NCI-H187 treated with DMSO at 0.1 percent for 48 hours (cell line): ENCODE results near the gene SPG7.

Experiments
- DNase-seq: peaks from one replicate; lab custom pipeline; 2025; lab: John Stamatoyannopoulos, UW

SPG7 gene

DNA sequence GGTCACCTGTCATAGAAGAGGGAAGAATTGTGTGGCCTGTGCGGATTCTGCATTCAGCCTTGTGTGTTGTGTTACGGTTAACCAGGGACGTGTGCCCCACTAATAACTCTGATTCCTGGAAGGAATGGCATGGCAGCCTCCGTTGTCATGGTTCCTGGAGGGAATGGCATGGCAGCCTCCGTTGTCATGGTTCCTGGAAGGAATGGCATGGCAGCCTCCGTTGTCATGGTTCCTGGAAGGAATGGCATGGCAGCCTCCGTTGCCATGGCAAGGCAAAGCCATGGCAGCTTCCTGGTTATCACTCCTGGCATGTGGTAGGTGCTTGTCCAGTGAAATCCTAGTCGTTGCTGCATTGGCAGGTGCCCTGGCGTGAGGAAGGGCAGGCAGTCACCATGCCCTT is 8.9 kb downstream of the SPG7 start:
- DNase-seq = no peak

DNA sequence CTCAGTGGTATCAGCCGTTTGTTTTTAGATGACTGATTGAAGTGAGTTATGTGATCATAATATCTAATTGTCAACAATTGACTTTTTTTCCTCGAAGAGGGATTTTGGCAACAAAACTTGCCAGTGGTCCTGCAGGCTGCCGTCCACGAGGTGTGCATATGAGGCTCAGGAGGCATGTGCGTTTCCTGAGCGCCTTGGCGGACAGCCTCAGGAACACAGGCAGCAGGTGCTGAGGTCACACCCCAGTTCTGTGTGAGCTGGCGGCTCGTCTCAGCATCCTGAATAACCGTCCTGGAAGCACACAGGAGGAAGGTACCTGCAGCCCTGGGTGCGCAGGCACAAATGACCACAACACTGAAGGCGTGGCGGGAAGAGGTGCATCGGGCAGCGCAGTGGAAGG is 11.7 kb downstream of the SPG7 start:
- DNase-seq = no peak

DNA sequence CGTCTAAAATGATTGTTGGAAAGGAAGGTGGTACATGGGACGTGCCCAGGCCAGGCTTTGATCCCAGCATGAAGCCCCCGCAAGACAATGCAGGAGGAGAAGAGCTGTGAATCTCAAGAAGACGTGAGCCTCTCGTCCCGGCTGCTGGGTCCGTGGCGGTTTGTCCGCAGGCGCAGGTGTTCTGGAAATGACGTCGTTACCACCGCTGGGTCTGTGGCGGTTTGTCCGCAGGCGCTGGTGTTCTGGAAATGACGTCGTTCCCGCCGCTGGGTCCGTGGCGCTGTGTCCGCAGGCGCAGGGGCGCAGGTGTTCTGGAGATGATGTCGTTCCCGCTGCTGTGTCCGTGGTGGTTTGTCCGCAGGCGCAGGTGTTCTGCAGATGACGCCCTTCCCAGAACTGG is 14.1 kb downstream of the SPG7 start:
- DNase-seq = no peak

DNA sequence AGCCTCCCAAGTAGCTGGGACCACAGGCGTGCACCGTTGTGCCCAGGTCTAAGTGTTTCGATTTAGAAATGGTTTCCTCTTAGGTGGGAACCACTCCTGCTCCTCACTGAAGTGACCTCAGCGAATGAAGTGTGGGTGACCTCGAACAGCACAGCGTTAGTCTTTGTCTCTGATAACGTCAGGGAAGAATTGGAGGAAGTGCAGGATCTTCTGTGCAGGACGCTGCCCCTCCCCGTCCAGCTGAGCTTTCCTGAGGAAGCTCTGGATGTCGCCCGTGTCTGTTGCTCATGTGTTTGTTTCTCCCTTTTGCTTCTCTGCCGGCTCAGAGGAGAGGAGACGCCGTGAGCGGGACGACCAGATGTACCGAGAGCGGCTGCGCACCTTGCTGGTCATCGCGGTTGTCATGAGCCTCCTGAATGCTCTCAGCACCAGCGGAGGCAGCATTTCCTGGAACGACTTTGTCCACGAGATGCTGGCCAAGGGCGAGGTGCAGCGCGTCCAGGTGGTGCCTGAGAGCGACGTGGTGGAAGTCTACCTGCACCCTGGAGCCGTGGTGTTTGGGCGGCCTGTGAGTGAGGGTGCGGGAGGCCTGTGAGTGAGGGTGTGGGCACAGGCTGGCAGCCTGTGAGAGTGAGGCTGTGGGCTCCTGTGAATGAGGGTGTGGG is 15.6 kb downstream of the SPG7 start:
- no peak for DNase-seq

DNA sequence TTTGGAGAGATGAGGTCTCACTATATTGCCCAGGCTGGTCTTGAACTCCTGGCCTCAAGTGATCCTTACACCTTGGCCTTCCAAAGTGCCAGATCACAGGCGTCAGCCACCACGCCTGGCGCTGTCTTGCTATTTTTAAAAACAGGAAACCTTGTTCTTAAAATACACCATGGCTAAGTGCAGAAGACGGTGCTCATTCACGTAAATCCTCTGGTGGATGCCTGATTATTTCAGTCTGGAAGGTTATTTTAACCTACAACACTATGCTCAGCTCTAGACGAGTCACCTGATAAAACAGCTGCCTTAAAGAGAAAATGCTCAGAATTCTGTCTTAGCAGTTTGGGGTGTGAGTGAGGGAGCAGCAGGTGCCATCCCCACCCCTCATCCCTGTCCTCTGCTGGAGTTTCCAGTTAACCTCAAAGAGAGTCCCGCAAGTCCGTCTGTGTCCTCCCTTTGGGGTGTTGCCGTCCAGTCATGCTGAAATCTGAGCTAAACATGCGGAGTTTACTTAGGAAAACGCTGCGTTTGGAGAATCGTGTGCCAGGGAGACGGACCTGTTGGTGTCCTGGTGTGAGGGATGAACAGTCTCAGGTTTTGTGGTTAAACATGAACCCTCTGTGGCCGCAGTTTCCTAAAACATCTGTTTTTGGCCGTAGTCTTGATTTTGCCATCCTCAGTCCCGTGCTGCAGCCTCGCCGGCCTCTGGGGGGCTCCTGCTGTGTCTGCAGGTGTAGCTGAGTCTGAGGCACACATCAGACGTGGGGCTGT is 17.1 kb downstream of the SPG7 start:
- DNase-seq = no peak

DNA sequence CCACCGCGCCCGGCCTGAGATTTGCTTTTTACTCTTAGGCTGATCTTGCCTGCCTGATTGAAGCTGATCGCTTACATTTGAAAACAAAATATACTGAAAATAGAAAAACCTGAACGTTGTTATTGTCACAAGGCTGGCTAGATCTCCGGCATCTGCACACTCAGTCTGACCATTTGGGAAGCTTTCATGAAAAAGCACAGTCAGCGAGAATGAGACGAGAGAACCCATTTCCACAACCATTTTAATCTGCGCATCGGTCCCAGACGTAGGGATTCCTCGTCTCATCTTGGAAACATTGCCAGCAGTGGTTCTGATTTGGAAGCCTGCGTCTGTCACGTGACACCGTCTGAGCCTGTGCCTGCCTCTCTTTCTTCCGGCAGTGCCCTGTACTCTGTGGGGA is 20.9 kb downstream of the SPG7 start:
- DNase-seq = no peak

DNA sequence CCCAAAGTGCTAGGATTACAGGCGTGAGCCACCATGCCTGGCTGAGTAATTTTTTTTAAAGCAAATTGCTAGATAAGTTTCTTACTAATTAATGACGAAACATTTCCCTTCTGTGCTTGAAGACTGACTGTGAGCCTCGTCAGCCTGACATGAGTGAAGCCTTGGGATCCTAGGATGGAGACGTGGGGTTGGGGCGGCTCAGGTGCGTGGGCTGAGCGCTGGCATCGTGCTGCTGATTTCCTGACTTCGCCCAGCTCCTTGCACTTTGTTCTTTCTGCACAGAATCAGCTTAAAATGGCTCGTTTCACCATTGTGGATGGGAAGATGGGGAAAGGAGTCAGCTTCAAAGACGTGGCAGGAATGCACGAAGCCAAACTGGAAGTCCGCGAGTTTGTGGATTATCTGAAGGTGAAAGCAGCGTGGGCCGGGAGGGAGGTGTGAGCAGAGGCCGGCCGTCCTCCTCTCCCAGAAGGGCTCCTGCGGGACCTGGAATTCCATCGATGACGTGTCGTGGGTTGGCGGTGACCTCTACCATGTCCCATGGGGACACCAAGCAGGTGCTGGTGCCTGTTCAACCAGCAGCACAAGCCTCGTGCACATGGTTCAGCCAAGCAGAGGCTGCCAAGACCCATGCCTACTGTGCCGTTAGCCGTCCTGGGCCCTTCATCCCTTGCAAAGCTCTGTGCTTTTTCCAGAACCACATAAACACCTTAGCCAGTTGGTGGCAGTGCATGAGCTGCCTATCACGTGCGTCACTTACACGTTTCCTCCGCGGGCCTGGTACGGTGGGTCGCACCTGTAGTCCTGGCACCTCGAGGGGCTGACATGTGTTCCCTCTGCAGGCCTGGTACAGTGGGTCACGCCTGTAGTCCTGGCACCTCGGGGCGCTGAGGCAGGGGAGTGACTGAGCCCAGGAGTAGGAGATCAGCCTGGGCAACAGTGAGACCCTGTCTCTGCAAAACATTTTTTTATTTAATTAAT is 22.5 kb downstream of the SPG7 start:
- DNase-seq = no peak

DNA sequence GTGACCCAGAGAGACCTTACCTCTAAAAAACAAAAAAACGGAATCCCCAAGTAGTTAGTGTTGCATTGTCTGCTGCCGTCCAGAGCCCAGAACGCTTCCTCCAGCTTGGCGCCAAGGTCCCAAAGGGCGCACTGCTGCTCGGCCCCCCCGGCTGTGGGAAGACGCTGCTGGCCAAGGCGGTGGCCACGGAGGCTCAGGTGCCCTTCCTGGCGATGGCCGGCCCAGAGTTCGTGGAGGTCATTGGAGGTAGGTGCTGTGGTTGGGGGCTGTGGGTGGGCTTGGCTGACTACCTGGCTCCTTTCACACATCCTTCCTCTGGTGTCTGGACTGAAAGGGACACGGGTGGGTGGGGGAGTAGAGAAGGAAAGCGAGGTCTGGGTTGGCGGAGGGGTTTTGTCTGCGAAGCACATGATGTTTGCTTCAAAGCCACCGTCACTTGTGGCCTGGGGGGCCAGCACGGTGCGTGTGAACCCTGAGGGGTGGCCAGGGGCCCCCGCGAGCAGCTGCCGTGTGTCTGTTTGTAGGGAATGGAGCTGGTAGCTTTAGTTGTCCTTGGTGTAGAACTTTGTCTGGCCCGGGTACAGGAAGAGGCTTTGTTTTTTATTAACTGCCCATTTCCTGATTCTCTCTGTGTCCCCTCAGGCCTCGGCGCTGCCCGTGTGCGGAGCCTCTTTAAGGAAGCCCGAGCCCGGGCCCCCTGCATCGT is 23.8 kb downstream of the SPG7 start:
- DNase-seq = no peak

DNA sequence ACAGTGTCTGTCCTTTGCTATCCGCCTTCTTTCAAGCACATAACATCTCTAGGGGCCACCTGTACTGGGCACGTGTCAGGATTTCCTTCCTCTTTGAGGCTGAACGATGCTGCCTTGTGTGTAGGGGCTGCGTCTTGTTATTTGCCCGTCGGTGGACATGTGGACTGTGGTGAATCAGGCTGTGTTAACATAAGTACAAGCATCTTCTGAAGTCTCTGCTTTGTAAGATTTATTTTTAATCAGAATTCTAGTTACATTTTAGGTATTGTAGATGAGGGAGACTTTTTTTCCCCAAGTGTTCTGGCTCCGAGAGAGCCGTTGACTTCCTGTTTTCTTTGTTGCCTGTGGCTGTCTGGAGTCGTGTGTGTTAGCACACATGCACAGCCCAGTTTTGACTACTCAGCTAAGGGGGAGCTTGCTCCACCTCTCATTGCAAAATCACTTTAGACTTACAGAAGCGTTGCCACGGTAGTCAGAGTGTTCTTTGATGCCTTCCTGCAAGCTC is 26.1 kb downstream of the SPG7 start:
- DNase-seq = no peak

DNA sequence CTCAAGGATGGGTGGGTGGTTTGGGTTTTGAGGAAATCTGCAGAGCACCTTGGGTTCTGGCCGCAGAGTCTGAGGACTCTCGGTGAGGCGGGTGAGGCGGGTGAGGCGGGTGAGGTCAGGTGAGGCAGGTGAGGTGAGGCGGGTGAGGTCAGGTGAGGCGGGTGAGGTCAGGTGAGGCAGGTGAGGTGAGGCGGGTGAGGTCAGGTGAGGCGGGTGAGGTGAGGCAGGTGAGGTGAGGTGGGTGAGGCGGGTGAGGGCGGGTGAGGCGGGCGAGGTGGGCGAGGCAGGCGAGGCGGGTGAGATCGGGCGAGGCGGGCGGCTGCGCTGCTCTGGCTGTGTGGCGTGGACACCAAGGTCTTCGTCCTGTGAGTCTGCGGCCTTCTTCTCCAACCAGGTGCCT is 28.2 kb downstream of the SPG7 start:
- DNase-seq = no peak

DNA sequence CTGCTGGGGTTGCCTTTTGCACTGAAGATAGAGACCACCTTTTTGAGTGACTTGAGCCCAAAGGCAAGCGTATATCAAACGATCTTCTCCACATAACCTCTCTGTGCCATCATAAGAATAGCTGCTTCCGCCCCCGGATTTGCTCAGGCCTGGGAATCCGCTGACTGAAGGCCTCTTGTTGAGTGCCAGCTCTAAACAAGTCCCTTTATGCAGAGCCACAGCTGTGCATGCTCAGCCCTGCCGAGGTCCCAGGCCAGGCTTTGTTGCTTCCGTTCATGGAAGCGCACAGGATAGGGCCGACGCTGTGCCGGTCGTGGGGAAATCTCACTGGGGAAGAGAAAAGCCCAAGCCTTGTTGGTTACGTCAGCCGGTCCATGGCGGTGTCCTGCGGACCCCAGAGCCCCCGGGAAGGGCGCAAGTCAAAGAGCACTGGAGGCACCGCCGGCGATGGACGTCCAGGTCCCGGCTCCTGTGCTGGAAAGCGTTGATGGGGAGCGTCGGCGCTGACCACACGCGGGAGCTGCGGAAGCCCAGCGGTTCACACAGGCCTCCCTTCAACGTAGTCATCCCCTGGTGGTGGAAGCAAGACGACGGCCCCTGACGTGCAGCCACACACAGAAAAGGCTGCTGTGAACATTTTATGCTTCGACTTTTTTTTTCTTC is 28.8 kb downstream of the SPG7 start:
- no peak for DNase-seq

DNA sequence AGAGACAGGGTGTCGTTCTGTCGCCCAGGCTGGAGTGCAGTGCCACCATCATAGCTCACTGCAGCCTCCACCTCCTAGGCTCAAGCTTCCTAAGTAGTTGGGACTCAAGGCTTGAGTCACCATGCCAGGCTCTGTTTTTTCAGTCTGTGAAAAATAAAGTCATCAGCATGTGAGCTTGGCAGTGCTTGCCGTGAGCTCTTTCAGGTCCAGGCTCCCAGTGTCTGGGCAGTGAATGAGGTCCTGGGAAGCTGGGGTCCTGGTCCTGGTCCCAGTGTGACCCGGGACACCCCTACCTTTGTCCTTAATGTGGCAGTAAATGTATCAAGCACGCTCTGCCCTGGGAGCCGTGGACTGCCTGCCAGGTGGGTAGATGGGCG is 29.3 kb downstream of the SPG7 start:
- DNase-seq = no peak

DNA sequence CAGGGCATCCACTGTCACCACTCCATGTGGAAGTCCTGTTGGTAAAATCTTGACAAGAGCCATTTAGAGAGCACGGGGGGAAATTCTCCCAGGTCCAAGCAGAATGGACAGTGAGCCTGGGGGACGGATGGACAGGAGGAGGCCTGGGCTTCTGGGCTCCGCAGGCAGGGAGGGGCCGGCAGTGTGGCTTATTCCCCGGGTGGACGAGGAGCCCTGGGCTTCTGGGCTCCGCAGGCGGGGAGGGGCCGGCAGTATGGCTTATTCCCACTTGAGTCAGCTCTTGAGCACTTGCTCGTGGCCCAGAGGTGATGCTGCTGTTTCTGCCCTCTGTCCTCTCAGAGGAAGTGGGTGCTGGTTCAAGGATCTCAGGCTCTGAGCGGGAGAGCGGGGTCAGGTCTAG is 30.1 kb downstream of the SPG7 start:
- DNase-seq = no peak

DNA sequence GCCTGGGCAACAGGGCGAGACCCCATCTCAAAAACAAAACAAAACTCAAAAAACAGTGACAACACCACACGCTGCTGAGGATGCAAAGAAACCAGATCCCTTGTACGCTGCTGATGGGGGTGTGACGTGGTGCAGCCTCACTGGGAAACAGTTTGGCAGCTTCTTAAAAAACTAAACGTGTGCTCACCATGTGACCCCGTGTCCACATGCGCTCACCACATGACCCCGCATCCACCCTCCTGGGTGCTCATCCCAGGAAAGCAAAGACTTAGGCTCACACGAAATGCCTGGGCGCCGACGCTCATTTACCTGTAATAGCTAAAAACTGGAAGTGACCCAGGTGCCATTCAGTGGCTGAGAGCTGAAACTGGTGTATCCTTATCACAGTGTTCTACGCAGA is 32.4 kb downstream of the SPG7 start:
- no peak for DNase-seq

DNA sequence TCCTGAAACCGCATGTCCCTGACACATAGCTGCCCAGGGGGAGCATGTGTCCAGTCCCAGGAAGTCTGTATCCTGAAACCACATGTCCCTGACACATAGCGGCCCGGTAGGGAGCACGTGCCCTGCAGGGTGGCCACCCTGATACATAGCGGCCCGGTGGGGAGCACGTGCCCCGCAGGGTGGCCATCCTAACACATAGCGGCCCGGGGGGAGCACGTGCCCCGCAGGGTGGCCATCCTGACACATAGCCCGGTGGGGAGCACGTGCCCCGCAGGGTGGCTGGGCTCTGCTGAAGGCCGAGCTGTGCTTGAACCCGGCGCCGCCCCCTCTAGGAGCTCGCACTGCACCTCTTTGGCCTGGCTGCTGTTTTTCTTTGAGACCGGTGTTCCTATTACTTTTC is 33.6 kb downstream of the SPG7 start:
- no peak for DNase-seq

DNA sequence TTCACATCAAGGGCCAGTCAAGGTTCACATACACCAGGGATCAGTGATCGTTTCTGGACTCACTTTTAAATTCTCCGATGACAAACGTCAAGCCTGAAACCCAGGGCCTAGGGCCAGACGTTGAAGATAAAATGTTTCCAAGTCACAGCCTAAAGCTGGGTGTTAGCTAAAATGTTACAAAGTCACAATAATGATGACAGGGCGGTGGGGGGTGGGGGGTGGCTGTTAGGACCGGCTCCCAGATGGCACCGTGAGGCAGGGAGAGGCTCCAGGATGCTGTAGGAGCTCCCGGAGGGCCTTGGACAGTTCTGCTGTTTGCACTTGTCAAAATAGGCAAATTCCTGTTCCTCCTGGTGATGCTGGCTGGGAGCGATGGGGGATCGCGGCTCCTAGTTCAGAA is 35.9 kb downstream of the SPG7 start:
- no peak for DNase-seq

DNA sequence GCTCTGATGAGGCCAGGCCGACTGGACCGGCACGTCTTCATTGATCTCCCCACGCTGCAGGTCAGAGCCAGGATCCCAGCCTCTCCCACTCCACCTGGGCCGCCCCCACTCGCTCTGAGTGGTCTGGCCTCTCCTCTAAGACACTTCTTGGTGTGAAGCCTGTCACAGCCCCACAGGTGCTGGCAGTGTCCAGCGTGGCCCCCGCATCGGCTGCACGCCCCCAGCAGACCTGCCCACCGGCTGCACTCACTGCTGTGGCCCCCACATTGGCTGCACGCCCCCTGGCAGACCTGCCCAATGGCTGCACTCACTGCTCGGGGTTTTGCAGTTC is 36.5 kb downstream of the SPG7 start:
- no peak for DNase-seq

DNA sequence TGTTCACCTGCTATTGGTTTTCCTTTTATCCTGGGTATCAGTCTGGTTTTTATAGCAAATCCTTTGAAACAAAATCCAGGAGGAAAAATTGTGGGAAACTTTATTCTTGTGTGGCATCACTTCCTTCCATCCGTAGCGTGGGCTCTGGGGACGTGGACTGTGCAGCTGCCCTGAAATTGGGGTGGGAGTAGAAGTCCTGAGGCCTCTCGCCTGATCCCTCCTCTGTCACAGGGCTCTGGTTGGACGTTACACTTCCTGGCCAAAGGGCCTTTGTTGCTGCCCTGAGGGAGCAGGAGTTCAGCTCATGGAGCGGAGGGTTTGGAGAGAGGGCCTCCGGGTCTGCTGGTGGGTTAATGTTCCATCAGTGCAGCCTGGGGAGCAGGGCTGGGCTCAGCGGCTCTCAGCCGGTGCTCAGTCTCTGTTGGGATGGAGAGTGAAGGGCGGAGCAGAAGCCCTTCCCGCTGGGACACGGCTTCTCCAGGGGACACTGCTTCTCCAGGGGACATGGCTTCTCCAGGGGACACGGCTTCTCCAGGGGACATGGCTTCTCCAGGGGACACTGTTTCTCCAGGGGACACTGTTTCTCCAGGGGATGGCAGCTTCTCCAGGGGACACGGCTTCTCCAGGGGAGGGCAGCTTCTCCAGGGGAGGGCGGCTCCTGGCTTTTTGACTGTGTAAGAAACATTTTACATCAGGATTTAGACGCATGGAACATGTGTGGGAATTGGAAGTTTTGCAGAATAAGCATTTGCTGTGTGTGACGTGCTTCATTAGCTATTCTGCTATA is 37.0 kb downstream of the SPG7 start:
- no peak for DNase-seq

DNA sequence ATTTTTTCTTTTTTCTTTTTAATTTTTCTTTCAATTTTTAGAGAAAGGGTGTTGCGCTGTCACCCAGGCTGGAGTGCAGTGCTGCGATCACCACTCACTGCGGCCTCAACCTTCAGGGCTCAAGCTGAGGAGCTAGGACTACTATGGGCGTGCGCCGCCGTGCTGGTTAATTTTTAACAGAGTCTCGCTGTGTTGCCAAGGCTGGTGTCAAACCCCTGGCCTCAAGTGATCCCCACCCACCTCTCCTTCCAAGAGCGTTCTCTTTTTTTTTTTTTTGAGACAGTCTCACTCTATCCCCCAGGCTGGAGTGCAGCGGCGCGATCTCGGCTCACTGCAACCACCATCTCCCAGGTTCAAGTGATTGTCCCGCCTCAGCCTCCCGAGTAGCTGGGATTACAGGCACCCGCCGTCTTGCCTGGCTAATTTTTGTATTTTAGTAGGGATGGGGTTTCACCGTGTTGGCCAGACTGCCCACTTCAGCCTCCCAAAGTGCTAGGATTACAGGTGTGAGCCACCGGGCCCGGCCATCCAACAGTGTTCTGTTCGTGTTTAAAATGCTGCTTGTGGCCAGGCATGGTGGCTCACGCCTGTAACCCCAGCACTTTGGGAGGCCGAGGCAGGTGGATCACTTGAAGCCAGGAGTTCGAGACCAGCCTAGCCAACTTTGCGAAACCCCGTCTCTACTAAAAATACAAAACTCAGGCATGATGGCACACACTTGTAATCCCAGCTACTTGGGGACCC is 37.8 kb downstream of the SPG7 start:
- DNase-seq = no peak

DNA sequence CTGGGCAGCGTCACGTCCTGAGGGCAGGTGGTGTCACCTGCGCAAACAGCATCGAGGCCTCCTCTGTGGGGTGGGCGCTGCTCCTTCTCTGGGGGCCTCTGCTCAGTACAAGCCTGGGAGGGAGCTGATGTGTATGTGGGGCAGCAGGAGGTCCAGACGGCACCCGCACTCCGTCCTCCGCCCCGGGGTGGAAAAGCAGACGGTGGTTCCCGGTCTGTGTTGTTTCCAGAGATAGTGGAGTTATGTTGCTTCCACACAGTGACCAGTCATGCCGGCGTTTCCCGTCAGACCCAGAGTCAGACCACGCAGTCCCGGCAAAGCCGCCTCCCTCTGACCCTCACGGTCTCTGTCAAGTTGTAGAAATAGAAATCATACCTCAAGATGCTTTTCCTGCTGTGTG is 38.6 kb downstream of the SPG7 start:
- no peak for DNase-seq
